IgD-negative memory B cell (primary cell): ENCODE results near the gene ITLN2. TPM values are rescaled to one million over a fixed set of nuclear protein-coding genes. Genes with fewer than 3 reads are reported as not detected.
"Not testable (repeated sequence)": the region's sequence is repeated elsewhere in the genome, so short reads cannot be mapped to it uniquely, and the experiment has no call there.

Experiments used
- H3K27ac Mint-ChIP-seq, 3 donors: one replicate each; pipeline ENCODE4 v1.8.0; 2020 to 2022; ENCODE audit warnings: mild to moderate bottlenecking in 3 of 3, mixed read lengths in 3 of 3, moderate library complexity in 1 of 3
- H3K27me3 Mint-ChIP-seq: one replicate; pipeline ENCODE4 v1.8.0; 2021; ENCODE audit warnings: mixed read lengths
- H3K36me3 Mint-ChIP-seq: one replicate; pipeline ENCODE4 v1.8.0; 2020; ENCODE audit warnings: mild to moderate bottlenecking, mixed read lengths
- H3K4me1 Mint-ChIP-seq, 3 donors: one replicate each; pipeline ENCODE4 v1.8.0; 2020 to 2022; ENCODE audit warnings: mixed read lengths in 3 of 3, mild to moderate bottlenecking in 1 of 3
- H3K4me3 Mint-ChIP-seq, 4 donors: one replicate each; pipeline ENCODE4 v1.8.0; 2020 to 2022; ENCODE audit warnings: mild to moderate bottlenecking in 4 of 4, mixed read lengths in 4 of 4, moderate library complexity in 3 of 4
- H3K9me3 Mint-ChIP-seq, 3 donors: one replicate each; pipeline ENCODE4 v1.8.0; 2020 to 2021; ENCODE audit warnings: mixed read lengths in 3 of 3, mild to moderate bottlenecking in 1 of 3
- polyA plus RNA-seq: library from polyadenylated mRNA; unstranded; fragments of 300-500 nt; fragmentation: Illumina TruSeq; gene quantifications from one replicate; pipeline ENCODE4 v1.2.3, GENCODE V29; 2021

ITLN2 gene
- polyA plus RNA-seq, 1 donor from 2014 or later: not detected

DNA sequence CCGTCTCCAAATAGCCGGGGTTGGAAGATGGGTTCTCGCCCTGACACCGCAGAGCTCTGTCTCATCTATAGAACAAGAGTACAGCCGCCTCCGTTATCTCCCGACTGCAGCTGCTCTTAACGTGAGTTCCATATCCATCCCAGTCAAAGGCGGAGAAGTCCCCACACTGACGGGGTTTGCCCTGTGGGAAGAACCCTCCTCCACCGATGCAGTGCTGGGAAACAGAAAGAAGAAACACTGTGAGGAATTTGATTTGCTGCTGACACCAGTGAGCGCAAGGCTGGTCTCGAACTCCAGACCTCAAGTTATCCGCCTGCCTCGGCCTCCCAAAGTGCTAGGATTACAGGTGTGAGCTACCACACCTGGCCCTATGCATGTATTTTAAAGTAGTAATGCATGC, 9.5 kb downstream of the ITLN2 start:
- H3K9me3 Mint-ChIP-seq: no peaks in the 10 kb centered on the region
- H3K36me3 Mint-ChIP-seq: no peaks in the 10 kb centered on the region
- H3K27ac Mint-ChIP-seq: no peak overlapping the region
- H3K4me1 Mint-ChIP-seq: no peaks in the 10 kb centered on the region
- peaks cover 9% of the 10 kb centered on the region for H3K27me3 Mint-ChIP-seq
- no peak overlapping the region for H3K4me3 Mint-ChIP-seq

GRCh38 chr1:160942926-160943325, 11.7 kb downstream of the ITLN2 start:
- peaks cover 3% of the 10 kb centered on the region for H3K36me3 Mint-ChIP-seq
- H3K27me3 Mint-ChIP-seq: peaks cover 9% of the 10 kb centered on the region
- H3K4me1 Mint-ChIP-seq: no peaks in the 10 kb centered on the region
- H3K9me3 Mint-ChIP-seq: no peaks in the 10 kb centered on the region
- H3K27ac Mint-ChIP-seq: no peak overlapping the region
- H3K4me3 Mint-ChIP-seq: no peak overlapping the region

DNA sequence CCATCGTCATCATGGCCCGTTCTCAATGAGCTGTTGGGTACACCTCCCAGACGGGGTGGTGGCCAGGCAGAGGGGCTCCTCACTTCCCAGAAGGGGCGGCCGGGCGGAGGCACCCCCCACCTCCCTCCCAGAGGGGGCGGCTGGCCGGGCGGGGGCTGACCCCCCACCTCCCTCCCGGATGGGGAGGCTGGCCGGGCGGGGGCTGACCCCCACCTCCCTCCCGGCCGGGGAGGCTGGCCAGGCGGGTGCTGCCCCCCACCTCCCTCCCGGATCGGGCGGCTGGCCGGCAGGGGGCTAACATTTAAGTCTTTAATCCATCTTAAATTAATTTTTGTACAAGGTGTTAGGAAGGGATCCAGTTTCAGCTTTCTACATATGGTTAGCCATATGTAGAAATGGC, 17.9 kb downstream of the ITLN2 start:
- not testable (repeated sequence) for H3K4me3 Mint-ChIP-seq, H3K36me3 Mint-ChIP-seq, H3K27ac Mint-ChIP-seq, H3K27me3 Mint-ChIP-seq, H3K9me3 Mint-ChIP-seq, H3K4me1 Mint-ChIP-seq

DNA sequence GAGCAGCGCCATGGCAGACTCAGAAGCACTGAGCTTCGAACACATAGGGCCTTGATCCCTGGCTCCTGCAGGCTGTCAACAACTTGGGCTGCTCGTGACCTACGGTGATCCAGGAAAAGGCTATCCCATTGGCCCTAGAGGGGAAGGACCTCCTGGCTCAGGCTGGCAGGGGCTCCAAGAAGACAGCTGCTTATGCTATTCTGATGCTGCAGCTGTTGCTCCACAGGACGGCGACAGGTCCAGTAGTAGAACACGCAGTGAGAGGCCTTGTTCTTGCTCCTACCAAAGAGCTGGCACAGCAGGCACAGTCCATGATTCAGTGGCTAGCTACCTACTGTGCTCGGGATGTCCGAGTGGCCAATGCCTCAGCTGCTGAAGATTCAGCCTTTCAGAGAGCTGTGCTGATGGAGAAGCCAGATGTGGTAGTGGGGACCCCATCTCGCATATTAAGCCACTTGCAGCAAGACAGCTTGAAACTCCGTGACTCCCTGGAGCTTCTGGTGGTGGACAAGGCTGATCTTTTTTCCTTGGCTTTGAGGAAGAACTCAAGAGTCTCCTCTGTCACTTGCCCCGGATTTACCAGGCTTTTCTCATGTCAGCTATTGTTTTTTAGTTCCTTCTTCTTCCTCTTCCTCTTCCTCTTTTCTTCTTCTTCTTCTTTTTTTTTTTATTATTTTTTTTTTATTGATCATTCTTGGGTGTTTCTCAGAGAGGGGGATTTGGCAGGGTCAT, 18.9 kb downstream of the ITLN2 start:
- no peak overlapping the region for H3K4me3 Mint-ChIP-seq
- H3K9me3 Mint-ChIP-seq: peaks cover 0 to 1% (median 0%) of the 10 kb centered on the region in 3 donors
- peaks cover 0 to 9% (median 6%) of the 10 kb centered on the region in 3 donors for H3K4me1 Mint-ChIP-seq
- no peaks in the 10 kb centered on the region for H3K27me3 Mint-ChIP-seq
- H3K27ac Mint-ChIP-seq: no peak overlapping the region
- peaks cover 3% of the 10 kb centered on the region for H3K36me3 Mint-ChIP-seq

- H3K27ac Mint-ChIP-seq: not testable (repeated sequence)
Observed at GRCh38 chr1:160933305-160933704, 21.3 kb downstream of the ITLN2 start.

DNA sequence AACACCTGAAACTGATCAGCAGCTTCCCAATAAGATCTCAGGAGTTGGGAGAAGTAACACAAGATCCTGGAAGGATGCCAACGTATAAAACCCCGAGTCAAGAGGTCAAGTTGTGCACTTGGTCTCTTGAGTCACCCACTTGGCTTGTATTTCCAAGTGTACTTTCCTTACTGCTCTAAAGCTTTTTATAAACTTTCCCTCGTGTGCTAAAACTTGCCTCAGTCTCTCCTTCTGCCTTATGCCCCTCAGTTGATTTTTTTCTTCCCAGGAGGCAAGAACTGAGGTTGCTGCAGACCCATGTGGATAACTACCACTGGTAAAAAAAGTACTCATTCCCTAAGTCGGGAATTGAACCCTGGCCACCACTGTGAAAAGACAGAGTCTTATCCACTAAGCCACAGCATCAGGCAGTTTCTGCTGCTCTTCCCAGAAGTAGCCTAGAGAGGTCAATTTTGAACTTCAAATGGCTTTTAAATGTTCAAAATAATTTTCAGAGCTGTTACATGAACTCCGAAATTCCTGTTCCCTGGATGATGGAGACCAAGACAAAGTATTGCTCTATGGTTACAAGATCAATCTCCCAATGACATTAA, 28.9 kb downstream of the ITLN2 start:
- Mint-ChIP-seq H3K36me3 (no peaks in the 10 kb centered on the region), H3K4me3 (no peak overlapping the region), H3K4me1 (peaks cover 0 to 1% (median 0%) of the 10 kb centered on the region in 3 donors), H3K27me3 (peaks cover 4% of the 10 kb centered on the region), H3K9me3 (peaks cover 3 to 16% (median 4%) of the 10 kb centered on the region in 3 donors), H3K27ac (no peak overlapping the region)

More at GRCh38 chr1:160933305-160933704, 21.3 kb downstream of the ITLN2 start:
- H3K4me3 Mint-ChIP-seq, H3K27me3 Mint-ChIP-seq, H3K9me3 Mint-ChIP-seq, H3K36me3 Mint-ChIP-seq, H3K4me1 Mint-ChIP-seq: not testable (repeated sequence)

DNA sequence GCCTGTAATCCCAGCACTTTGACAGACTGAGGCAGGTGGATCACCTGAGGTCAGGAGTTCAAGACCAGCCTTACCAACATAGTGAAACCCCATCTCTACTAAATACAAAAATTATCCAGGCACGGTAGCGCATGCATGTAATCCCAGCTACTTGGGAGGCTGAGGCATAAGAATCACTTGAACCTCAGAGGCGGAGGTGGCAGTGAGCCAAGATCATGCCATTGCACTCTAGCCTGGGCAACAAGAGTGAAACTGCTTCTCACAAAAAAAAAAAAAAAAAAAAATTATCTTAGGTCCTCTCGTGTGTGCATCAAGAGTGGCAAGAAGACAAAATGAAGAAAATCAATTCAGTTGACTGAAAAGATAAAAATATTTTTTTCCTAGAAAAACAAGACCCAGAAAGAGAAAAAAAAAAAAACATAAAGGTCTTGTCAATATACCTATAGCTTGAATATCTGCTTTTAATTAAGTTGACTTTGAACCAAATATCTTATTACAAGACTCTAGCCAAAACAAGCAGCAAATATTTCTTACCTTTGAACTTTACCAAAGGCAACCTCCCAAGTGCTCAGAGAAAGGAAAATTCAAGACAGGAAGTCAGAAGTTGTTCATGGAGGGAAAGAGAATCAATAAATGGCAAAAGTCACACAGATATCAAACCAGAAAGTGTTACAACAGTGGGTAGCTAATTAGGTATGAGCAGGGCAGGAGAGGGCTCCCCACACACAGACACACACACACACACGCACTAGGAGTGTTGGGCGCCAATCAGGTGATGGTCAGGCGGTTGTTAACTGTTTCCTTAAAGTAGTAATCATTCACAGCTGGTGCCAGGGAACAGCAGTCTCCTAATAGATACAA, 29.6 kb downstream of the ITLN2 start:
- Mint-ChIP-seq H3K27ac (peak overlapping the region in 1 of 3 donors; percentile 46), H3K4me1 (peaks cover 0 to 1% (median 0%) of the 10 kb centered on the region in 3 donors), H3K9me3 (peaks cover 3 to 18% (median 4%) of the 10 kb centered on the region in 3 donors), H3K36me3 (no peaks in the 10 kb centered on the region), H3K27me3 (peaks cover 4% of the 10 kb centered on the region), H3K4me3 (no peak overlapping the region)

DNA sequence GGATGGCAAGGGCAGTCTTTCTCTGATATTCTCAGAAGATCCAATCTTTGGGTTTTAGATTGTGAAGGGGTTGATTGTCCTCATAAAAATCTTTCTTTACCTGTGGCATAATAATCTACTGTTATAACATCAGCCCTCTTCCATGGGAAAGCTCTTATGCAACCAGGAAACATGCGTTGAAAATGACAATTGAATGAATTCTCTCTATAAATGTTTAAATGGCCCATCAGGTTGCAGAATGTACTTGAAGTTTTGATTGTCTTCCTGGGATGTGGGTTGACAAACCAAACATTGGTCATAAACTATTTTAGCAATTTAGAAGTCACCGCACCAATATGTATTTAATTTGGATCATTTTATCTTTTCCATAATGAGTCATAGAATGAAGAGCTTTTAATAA, 37.9 kb downstream of the ITLN2 start:
- no peaks in the 10 kb centered on the region for H3K36me3 Mint-ChIP-seq
- H3K27me3 Mint-ChIP-seq: peaks cover 13% of the 10 kb centered on the region
- H3K4me1 Mint-ChIP-seq: no peaks in the 10 kb centered on the region
- H3K27ac Mint-ChIP-seq: no peak overlapping the region
- H3K4me3 Mint-ChIP-seq: no peak overlapping the region
- H3K9me3 Mint-ChIP-seq: peaks cover 0 to 11% (median 4%) of the 10 kb centered on the region in 3 donors

DNA sequence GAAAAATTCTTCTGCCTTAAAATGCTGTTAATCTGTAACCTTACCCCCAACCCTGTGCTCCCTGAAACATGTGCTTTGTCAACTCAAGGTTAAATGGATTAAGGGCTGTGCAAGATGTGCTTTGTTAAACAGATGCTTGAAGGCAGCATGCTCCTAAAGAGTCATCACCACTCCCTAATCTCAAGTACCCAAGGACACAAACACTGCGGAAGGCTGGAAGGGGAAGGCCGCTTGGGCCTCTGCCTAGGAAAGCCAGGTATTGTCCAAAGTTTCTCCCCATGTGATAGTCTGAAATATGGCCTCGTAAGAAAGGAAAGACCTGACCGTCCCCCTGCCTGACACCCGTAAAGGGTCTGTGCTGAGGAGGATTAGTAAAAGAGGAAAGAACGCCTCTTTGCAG, 41.4 kb downstream of the ITLN2 start:
- not testable (repeated sequence) for H3K9me3 Mint-ChIP-seq, H3K4me1 Mint-ChIP-seq, H3K27me3 Mint-ChIP-seq, H3K36me3 Mint-ChIP-seq, H3K4me3 Mint-ChIP-seq, H3K27ac Mint-ChIP-seq

DNA sequence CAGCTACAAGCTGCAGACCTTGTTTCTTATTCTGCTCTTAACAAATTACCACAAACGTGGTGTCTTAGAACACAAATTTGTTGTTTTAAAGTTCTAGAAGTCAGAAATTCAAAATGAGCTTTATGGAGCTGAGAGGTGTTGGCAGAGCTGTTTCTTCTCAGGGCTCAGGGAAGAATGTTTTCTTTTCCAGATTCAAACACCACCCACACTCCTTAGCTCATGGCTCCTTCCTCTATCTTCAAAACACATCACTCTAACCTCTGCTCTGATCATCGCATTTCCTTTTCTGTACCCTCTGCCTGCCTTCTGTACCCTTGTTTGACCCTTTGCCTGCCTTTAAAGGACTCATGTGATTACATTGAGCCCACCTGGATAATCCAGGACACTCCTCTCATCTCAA, 42.7 kb downstream of the ITLN2 start:
- peaks cover 4% of the 10 kb centered on the region for H3K27me3 Mint-ChIP-seq
- H3K36me3 Mint-ChIP-seq: no peaks in the 10 kb centered on the region
- no peak overlapping the region for H3K27ac Mint-ChIP-seq
- H3K4me3 Mint-ChIP-seq: no peak overlapping the region
- H3K4me1 Mint-ChIP-seq: no peaks in the 10 kb centered on the region
- H3K9me3 Mint-ChIP-seq: no peaks in the 10 kb centered on the region

GRCh38 chr1:160911441-160911840, 43.2 kb downstream of the ITLN2 start:
- no peak overlapping the region for H3K27ac Mint-ChIP-seq
- no peaks in the 10 kb centered on the region for H3K9me3 Mint-ChIP-seq
- H3K36me3 Mint-ChIP-seq: no peaks in the 10 kb centered on the region
- H3K4me3 Mint-ChIP-seq: no peak overlapping the region
- peaks cover 2% of the 10 kb centered on the region for H3K27me3 Mint-ChIP-seq
- H3K4me1 Mint-ChIP-seq: no peaks in the 10 kb centered on the region

DNA sequence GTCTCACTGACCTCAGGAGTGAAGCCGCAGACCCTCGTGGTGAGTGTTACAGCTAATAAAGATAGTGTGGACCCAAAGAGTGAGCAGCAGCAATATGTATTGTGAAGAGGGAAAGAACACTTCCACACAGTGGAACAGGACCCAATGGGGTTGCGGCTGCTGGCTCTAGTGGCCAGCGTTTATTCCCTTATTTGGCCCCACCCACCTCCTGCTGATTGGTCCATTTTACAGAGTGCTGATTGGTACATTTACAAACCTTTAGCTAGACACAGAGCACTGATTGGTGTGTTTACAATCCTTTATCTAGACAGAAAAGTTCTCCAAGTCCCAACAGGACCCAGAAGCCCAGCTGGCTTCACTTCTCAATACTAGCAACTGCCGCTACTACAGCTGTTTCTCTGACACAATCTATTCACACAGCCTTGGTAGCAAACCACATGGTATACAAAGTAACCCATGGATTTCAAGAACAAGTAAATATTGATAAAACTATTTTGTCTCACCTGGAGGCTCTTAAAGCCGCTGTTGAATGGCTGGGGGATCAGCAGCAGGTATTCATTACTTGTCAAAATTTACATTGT, 44.3 kb downstream of the ITLN2 start:
- no peaks in the 10 kb centered on the region for H3K4me1 Mint-ChIP-seq
- no peaks in the 10 kb centered on the region for H3K9me3 Mint-ChIP-seq
- peaks cover 2% of the 10 kb centered on the region for H3K27me3 Mint-ChIP-seq
- no peak overlapping the region for H3K4me3 Mint-ChIP-seq
- no peak overlapping the region for H3K27ac Mint-ChIP-seq
- H3K36me3 Mint-ChIP-seq: no peaks in the 10 kb centered on the region

DNA sequence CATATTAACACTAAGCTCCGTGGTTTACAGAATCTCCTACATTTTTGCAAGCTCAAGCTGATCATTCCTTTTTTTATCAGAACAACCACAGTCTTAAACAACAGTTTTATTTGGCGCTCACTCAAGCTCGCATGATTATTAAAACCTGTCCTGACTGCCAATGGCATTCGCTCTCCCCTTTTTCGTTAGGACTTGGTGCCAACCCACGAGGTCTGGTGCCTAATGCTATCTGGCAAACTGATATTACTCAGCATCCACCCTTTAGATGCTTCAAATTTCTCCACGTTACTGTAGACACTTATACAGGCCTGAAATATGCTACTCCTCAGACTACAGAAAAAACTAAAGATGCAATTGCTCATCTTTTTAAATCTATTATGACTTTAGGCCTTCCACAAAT, 46.6 kb downstream of the ITLN2 start:
- H3K36me3 Mint-ChIP-seq: no peaks in the 10 kb centered on the region
- no peaks in the 10 kb centered on the region for H3K27me3 Mint-ChIP-seq
- H3K4me3 Mint-ChIP-seq: no peak overlapping the region
- H3K27ac Mint-ChIP-seq: no peak overlapping the region
- H3K4me1 Mint-ChIP-seq: no peaks in the 10 kb centered on the region
- no peaks in the 10 kb centered on the region for H3K9me3 Mint-ChIP-seq

DNA sequence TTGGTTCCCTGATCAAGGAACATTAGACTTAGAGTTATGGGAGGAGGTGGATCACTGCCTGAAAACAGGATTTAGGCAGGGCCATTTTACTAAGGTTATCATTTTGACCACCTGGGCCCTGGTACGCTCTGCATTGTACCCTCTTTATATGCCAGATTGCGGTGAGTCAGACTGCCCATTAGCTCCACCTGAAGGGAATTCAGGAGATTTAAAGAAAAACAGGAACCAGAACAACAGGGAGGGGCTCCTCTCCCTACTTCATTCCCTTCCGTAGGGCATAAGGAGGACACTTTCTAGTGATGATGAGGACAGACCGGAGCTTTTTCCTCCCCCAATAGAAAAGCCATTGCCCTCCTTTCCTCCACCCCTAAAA, 49.0 kb downstream of the ITLN2 start:
- Mint-ChIP-seq H3K27ac (no peak overlapping the region), H3K4me3 (no peak overlapping the region), H3K4me1 (no peaks in the 10 kb centered on the region), H3K36me3 (no peaks in the 10 kb centered on the region), H3K9me3 (no peaks in the 10 kb centered on the region), H3K27me3 (peaks cover 1% of the 10 kb centered on the region)
